ENCODE results near the gene STXBP4.

DNA sequence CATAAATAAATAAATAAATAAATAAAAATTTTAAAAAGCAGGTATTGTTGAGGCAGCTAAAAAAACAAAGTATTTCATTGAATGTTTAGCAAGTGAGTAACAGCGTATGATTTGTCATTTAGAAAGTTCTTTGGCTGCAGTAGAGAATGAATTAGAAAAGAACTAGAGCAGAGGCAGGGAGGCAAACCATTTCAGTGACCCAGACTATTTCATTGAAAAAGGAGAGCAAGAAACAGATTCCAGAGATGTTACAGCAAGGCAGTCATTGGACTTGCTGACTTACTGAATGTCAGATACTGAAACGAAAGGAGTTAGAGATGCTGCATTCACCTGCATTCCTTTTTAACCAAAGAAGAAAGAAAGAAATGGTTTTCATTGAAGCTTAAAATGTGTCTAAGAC, 190.7 kb downstream of the STXBP4 start:
- no peak for TF ChIP-seq CTCF (IDR thresholded peaks at IDR 0.05)
- TF ChIP-seq POLR2AphosphoS5 (IDR thresholded peaks at IDR 0.05) = no peak
- no peak for TF ChIP-seq POLR2A (IDR thresholded peaks at IDR 0.05; ENCODE audit: low read depth)
